ENCODE results near the gene PODN.

GRCh38 chr1:53132176-53132575 lies 70.2 kb downstream of the PODN start:
- TF ChIP-seq CTCF (IDR thresholded peaks at IDR 0.05; ENCODE audit: insufficient read depth, low read length) (no peak), POLR2AphosphoS5 (IDR thresholded peaks at IDR 0.05; ENCODE audit: low read depth) (no peak), REST (IDR thresholded peaks at IDR 0.05; ENCODE audit: insufficient replicate concordance, low read depth) (no peak), SPI1 (IDR thresholded peaks at IDR 0.05; ENCODE audit: borderline replicate concordance, low read depth) (no peak), GABPA (IDR thresholded peaks at IDR 0.05; ENCODE audit: low read depth) (no peak)

Measured in HL-60 (cell line).